HG02870 (cell line): ENCODE data around the gene USP7.
A peak's percentile ranks its signal among the peaks of the same experiment; 100 is the strongest.
"Not testable (repeated sequence)": the region's sequence is repeated elsewhere in the genome, so short reads cannot be mapped to it uniquely, and the experiment has no call there.

Experiments used
- ATAC-seq: cut with Tn5 transposase; IDR thresholded peaks from one replicate; pipeline ENCODE4 v1.9.1; 2021; ENCODE audit warnings: mild to moderate bottlenecking, moderate library complexity; ENCODE audit not compliant: unreplicated experiment

USP7 gene

DNA sequence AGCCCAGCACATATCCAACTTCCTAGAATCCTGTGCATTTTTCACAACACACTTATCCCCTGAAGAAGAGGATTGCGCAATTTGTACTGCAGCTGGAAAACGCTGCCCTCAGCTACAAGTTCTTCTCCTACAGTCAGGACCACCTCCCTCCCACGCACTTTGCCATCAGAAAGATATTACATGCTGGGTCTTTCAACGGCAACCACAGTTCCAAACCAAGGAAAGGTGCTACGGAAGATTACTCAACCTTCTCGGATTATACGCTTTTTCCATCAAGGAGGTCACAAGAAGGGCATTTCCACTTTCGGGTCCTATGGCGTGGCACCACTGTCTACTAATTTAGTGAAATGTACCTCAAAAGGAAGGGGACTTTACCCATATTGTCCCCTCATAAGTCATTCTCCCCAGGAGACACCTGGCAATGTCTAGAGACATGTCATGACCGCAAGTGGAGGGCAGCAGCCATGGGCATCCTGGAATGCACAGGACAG, 35.2 kb downstream of the USP7 start:
- ATAC-seq, result no peak

- no peak for ATAC-seq
Measured at GRCh38 chr16:8926827-8927226, 36.9 kb downstream of the USP7 start.

DNA sequence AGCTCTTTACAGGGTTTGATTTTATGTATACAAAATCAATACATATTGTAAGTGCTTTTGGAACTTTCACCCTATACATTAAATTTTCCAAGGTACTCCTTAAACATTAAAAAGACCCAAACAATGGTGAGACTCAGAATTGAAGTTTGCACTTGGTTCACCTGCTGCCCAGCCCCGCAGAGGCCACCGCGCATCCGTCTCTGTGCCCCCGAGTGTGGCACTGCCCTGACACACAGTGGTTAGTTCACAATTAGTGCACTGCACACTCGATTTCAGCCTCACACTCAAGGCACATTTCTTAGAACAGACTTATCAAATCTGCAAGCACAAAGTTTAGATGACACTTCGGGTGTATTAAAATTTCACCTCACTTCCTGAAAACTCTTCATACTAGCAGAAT, 38.3 kb downstream of the USP7 start:
- no peak for ATAC-seq

GRCh38 chr16:8924214-8924613, 39.5 kb downstream of the USP7 start:
- peak; percentile 39 for ATAC-seq

GRCh38 chr16:8923199-8923598, 40.5 kb downstream of the USP7 start:
- no peak for ATAC-seq

DNA sequence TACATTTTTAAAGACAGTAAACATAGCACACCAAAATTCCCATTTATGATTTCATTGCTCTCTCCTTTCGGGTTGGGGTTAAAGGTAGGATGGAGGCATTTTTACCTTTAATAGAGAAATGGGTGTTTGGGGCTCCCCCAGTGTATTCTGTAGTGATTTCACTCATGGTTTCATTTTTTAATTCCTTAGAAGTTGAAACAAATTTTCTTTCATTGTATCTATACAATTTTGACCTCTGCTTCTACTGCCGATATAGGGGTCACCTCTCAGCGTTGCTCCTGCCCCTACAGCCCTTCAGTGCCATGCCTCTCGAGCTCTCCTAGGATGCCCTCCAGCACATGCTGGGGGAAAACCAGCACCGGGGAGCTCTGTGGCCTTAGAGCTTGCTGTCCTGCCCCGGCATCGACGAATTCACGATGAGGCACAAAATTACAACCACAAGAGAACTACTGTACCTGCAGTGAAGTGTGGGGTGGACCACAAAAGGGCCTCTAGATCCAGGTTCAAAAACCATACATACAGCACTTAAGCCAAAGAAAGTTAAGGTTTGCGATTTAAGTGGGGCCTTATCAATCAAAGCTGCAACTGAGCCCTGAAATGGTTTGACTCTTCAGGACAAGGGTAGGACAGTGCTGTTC, 42.2 kb downstream of the USP7 start:
- ATAC-seq, result no peak

DNA sequence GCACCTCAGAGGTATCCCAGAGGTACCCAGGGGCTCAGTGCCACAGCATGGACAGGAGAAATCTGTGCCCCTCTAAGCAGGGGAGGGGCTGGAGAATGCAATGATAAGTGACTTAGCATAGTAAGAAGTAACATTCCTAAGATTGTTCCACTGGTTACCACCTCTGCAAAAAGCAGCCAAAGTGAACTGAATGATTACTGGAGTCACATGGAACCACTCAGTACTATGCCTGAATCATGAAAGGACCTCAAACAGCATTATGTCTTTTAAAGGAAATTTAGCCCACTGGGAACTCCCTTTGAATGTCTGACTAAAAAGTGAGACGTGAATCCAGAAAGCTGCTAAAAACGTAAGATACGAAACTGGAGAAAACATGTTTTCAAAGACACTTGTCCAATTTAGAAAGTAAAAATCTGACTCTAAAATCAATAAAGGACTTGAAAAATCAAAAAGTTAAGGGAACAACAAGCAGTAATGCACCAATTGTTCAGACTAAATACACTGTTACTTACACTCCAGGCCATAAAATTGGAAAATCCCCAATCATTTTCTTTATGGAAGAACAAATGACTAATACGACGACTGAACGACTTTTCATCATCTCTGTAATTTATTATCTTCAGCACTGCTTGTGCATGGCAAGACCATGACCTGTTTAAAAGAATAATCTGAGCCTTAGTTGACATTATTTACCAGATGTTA, 42.9 kb downstream of the USP7 start:
- no peak for ATAC-seq

- no peak for ATAC-seq
Measured at GRCh38 chr16:8919934-8920462, 43.7 kb downstream of the USP7 start.

DNA sequence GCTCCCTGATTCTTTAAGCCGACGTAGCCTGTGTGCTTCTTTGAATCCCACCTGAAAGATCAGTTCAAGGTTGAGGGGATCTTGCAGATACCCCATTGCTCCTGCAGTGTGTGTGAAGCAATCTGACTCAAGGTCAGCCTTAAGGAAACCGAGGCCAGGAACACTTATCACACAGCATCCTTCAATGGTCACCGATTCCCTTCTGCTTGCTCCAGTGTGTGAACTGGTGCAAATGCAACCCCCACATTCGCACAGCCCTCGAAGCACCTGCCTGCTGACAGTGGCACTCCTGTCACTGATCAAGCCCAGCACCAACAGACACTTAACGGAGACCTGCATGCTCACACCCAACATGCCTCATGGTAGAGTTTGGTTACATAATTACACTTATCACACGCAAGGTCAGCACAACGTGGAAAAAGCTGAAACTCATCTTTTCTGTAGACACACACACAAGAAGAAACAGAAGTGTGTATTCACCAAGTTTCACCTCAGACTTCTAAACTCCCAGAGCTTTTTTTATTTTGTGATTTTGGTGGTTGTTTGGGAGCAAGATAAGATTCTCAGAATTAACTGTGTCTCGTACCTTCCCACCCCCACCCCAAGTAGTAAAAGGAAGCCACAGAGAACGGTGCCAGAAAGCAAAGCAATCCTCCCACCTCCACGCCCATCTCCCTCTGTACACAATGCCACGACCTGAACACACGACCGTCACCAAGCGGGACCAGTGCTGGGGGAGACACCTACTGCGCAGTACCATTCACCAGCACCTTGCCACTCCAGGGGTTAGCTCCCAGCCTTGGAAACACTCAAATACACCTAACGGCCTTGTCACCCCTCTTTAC, 44.4 kb downstream of the USP7 start:
- ATAC-seq, result no peak

- not testable (repeated sequence) for ATAC-seq
Measured at GRCh38 chr16:8917336-8917735, 46.4 kb downstream of the USP7 start.

GRCh38 chr16:8916541-8917225, 47.0 kb downstream of the USP7 start:
- ATAC-seq, result no peak

- no peak for ATAC-seq
Measured at GRCh38 chr16:8915722-8916301, 47.9 kb downstream of the USP7 start.

- ATAC-seq, result no peak
Measured at GRCh38 chr16:8914098-8914497, 49.6 kb downstream of the USP7 start.

- no peak for ATAC-seq
Measured at GRCh38 chr16:8912793-8913192, 50.9 kb downstream of the USP7 start.

- no peak for ATAC-seq
Measured at GRCh38 chr16:8910811-8911210, 52.9 kb downstream of the USP7 start.

DNA sequence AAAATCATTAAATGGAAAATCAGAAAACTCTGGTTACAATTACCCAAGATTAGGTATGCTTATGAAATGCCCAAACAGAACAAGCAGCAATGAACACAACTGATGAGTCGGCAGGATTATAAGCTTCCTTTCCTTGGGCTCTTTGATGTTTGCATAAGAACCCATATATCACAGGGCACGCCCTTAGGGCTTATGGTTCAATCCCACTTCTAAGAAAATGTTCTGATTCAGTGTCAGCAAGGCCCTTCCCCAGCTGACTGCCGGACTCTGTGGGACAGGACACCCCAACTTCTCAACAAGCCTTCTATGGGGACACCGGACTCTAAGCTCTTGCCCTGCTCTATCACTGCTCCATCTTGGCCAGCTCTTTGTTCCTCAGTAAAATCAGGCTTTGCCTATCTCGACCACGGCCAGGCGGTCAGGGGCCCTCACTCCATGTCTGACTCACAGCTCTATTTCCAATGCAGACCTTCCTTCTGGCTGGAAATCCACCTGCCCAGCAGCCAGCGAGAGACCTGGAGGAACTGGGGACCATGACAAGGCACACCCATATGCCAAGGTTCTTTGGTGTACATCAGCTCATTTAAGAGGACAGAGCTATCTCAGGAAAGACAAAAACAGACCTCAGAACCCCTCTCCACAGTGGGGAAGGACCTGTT, 54.8 kb downstream of the USP7 start:
- ATAC-seq, result no peak

DNA sequence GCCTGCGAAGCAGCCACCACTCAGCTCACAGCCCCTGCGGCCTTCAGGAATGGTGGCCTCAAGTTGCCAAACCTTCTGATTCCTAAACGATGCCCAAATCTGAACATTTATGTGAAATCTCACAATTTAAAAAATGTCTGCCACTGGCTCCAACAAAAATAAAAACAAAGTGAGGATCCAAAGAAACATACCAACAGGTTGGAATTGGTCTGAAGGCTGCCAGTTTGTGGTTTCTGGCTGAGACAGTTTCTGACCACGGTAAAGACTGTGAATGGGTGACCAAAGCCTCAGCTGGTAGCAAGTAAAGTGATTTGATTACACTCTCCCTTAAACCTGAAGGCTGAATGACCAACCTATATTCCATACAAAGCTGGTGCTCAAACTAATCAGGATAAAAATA, 56.6 kb downstream of the USP7 start:
- ATAC-seq, result no peak

DNA sequence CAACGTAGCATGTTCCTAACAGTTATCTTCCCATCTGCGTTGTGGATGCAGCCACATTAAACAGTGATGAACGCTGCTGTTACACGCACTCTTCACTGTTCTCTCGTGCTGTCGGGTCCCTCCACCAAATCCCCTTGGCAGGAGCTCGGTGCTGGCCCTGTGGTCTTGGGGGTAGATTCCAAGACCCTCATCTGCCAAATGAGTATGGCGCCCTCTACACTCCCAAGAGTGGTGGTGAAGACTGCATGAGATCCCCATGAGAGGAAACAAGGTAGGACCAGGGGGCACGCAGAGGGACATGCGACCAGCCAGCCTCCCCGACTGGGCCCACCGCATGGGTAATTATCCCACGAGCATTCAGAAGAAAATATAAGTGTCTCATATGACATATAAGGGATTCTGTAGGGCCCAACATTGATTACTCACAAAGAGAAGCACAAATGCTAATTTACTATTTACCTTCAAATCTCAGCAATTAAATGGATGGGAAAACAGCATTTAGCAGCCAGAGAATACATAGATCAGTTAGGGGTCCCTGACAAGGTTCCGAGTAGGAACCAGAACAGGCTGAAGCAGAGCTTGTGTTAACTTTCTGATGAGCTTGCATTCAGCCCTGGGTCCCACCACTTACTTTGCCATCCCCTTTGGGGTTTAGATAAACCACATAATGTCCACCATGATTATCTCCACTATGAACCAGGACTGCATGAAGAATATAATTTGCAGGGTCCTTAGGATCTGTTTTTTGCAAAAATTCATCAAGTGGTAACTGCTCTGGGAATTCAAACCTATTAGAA, 57.7 kb downstream of the USP7 start:
- ATAC-seq, result no peak

GRCh38 chr16:8905168-8905762, 58.4 kb downstream of the USP7 start:
- no peak for ATAC-seq
